DMS153 treated with DMSO at 0.1 percent for 48 hours (cell line): Measurements from ENCODE around the gene SYT1.

ENCODE experiments used
- DNase-seq: peaks from one replicate; lab custom pipeline; 2025; ENCODE audit not compliant: unreplicated experiment; lab: John Stamatoyannopoulos, UW

The SYT1 gene

DNA sequence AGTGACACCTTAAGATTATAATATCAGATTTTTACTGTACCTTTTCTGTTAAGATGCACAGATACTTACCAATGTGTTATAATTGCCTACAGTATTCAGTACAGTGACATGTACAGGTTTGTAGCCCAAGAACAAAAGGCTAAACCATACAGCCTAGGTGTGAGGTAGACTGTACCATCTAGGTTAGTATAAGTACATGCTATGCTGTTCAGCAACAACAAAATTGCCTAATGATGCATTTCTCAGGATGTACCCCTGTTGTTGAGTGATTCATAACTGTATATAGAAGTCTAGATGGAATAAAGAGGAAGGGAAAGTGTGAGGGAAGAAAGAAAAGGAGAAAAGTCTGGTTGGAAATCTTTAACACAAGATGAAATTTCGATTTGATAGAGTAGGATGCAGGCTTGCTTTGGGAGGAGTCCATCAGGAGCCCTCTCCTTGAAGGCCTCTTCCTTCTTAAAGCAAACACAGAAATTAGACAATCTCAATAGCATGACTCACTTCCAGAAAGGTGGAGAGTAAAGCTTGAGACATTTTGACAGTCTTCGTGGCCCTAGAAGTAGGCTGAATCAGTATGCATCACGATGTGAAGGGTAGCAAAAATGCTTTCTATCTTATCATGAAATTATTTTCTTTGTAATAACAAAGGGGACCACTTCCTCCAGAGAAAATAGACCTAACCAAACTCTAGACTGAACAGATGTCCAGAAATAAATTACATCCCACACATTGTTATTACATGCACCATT is 191.5 kb downstream of the SYT1 start:
- DNase-seq = no peak

DNA sequence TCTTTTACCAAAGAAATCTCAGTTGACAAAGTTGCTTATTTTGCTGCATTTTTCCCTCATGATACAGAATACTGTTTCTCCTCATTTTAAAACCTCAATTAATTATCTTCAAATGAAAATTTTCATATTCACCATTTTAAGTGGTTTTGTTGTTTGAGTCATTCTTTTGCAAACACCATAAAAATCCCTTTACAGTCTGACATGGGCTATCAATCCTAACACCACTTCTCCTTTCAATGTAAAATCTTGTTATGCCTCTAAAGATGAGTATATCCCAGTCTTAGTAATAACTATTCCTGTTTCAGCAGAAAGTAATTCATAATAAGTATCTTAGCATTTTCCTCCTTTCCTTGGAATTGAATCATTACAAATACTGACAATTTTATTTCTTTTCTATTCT is 192.2 kb downstream of the SYT1 start:
- DNase-seq = no peak

DNA sequence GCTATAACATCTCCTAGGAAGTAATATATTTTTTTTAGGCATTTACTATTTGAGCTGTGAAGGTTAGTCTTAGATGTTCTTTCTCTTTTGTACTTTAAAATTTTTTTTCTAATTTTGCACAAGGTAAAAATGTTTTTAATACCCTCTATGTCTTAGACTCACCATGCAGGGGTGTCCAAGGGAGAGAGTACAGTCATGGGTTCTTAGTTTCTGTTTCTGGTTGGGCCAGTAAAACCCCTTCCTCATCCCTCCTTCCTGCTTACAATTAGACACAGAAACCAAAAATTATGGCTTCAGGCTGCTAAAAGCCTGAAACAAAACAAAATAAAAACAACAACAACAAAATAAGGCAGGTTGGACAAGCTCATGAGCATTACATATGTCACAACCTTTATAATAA is 193.0 kb downstream of the SYT1 start:
- no peak for DNase-seq

DNA sequence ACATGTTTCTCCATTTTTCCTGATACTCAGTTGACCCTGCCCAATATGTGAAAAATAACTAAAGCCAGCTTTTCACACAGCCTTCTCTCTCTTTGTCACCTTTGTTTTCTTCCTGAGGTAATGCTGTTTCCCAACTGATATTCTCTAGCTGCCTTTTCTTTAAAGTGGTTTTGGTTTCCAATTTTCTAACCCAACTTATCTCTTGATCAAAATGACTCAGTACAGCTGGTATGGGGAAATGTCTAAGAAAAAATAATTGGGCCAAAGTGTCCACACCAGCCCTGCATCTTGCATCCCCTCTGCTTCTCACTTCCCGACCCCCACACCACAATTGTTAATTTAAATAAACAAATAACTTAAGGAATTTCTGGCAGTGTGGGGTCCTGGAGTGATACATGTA is 193.8 kb downstream of the SYT1 start:
- no peak for DNase-seq

DNA sequence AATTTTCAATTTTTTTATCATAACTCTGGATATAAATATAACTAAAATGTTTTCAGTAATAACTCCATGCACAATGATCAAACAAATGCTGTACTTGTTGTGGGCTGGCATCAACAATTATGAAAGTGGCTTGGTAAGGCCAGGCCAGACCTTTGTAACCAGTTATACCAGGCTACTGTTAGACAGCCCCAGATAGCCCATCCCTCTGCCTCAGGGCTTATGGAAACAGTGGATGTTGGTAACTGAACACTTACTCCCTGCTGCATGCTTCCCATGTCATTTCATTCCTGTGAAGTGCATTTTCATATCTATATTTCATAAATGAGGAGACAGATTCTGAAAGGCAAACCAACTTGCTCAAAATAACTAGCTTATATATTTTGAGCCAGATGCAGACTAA is 195.0 kb downstream of the SYT1 start:
- DNase-seq = no peak

DNA sequence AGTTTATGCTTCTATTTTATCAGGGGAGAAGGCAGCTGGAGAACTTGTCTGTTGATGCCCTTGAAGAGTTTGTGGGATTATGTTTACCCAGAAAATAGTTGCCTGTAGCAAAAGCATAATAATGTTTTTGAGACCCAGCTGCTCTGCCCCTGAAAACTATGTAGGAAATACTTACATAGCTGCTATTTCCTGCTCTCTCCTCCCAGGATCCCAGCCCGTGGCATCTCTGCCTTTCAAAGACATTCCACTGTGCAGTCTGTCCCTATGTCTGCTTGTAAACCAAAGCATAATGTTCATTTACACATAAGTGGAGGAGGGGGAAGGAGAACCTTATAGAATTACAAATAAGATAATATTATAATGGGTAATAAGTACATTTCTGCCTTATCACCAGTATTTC is 198.7 kb downstream of the SYT1 start:
- DNase-seq = no peak

DNA sequence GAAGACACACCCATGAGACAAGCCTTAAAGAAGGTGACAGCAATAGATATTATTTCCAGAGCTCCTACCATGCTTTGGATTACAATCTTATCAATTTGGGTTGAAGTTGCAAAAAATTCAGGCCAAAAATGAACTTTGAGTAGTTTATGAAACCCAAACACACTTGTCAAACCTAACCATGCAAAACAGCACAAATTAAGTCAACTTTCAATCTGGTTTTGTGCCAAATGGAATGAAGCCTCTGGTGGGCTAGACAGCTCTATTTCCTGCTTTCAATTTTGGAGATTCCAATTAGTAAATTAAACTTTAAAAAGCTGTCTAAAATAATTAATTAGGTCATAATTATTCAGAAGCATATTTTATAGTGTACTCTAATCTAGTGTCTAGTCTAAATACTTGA is 203.4 kb downstream of the SYT1 start:
- no peak for DNase-seq

DNA sequence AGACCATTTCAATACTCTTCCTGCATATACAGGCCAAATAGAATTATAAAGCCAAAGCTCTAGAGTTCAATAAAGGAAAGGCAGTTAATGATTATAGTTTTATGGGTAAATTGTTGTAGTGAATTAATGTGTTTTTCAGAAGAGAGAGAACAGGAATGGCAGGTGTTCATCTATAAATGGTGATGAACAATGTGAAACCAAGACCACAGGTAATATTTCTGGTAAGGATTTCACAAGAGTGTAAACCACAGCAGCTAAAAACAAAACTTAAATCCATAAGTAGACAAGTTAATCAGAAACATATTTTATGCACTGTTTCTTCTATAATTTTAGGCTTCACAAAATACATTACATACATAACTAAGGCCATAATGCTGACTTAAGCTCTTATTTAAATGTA is 204.4 kb downstream of the SYT1 start:
- no peak for DNase-seq

DNA sequence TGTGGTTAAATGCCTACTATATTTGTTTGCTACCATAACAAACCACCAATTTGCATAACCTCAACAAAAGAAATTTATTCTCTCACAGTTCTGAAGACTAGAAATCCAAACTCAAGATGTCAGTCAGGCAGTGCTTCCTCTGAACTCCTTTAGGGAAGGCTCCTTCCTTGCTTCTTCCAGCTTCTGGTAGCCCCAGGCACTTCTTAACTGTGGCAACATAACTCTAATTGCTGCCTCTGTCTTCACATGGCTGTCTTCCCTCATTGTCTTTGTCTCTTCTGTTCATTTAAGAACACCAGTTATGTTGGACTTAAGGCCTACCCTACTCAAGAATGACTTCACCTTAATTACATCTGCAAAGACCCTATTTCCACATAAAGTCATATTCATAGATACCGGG is 206.9 kb downstream of the SYT1 start:
- DNase-seq = no peak

DNA sequence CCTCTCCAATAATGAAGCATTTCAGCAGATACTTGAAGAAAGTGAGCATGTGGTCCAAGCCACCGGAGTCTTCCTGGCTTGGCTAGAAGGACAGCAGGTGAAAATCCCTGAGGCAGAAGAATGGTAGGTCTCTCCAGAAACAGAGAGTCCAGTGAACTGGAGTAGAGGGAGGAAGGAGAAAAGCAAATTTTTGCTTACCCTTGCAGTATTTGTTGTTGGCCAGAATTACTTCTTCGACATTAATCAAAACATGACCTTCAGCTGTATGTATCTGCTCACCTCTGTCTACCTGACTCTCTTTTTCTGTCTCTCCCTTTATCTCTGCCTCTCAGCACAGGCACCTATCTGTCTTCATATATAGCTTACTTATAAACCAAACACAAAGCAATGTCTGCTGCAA is 208.9 kb downstream of the SYT1 start:
- DNase-seq = no peak

DNA sequence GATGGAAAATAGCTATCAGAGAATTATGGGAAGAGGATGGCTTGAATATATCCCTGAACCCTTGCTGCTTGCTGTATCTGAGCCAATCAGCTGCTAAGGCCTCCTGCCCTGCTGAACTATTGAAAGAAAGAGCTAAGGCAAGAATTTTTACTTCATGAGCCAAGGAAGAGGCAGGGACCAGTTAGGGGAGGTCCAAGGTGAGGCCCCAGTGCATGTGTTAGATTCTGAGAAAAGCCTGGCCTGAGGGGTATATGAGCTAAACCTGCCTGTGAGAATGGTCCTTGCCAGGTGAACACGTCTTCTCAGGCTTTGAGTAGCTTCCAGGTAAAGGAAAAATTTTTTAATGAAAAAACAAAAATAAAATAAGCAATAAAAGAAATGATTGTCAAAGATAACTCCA is 218.0 kb downstream of the SYT1 start:
- no peak for DNase-seq

DNA sequence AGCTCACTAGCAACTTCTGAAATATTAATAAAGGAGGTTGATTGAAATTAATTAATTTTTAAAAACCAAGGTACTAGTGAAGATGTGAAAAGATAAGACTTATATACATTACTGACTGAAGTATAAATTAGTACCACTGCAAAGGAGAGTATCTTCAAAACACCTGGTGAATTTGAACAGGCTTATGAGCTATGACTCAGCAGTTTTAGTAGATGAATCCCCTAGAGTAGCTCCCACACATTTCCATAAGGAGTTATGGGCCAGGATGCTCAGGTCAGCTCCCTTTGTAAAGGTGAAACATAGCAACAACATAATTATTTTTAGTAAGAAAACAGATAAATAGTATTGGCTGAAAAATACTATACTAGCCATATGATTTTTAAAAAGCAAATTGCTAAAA is 218.6 kb downstream of the SYT1 start:
- peak; percentile 18 for DNase-seq

DNA sequence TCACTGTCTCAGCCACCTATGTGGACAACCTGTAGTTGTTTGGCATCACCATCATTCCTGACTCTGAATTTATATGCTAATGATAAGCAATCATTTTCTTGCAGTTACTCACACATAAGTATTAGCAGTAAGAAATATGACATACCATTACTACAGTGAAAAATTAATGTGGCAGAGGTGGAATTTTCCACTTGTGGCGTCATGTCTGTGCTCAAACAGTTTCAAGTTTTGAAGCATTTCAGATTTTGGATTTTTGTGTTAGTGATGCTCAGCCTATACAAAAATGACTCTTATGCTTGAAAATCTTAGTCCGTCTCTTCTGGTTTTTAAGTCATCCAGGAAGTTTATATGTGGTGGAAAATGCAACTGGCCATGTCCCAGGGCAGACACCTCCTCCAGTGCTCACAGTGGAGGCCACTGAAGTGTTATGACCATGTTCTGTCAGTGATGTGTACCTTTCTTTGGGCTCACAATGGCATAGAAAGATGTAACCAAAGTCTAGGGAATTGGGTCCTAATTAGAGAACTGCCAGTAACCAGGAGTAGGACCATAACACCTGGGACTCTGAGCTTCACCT is 220.6 kb downstream of the SYT1 start:
- DNase-seq = no peak

DNA sequence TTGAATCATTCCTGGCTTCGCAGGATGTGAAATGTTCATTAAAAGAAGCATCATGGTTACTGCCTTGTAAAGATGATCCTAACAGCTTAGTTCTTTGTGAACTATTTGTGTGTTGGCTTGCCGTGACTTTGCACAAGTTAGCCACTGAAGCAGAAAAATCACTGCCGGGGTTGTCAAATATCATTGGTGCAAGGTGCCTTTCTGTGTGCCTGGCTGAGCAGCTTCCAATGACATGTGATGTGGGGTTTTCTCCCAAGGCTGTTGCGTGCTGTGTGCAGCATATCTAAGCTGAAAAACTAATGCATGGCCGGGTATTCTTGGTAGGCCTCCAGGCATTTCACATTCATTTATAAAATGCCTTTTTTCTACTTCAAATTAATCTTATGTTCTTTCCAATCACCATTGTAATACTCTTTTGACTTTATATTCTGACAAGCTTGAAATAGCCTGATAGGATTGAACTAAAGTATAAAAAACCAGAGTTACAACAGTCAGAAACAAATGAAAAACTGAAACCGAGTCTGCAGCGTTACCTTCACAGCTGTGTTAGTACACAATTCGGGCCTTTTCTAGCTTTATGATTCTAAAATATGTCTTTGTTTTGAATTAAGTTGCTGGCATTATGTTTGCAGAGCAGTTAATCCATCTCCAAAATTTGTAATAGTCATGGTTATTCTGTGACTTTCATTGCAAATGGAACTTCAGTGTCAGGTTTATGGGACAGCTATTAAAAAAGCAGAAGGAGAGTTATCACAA is 222.1 kb downstream of the SYT1 start:
- no peak for DNase-seq

DNA sequence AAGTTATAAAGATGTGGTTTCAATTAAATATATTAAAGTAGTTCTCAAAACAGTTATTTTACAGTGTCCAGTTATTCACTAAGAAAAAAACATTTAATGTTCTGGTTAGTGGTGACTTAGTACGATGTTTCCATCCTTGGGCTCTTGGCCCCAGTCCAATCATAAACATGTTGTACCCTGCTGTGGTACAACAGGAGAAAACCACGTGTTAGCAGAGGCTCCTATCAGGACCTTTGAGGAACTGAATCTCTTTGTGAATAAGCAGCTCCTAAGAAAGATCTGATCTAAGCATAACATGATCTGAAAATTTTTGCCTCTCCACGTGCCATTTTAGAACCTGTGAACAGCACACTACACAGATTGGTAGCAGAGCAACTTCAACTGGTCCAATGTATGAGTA is 234.0 kb downstream of the SYT1 start:
- DNase-seq = no peak

DNA sequence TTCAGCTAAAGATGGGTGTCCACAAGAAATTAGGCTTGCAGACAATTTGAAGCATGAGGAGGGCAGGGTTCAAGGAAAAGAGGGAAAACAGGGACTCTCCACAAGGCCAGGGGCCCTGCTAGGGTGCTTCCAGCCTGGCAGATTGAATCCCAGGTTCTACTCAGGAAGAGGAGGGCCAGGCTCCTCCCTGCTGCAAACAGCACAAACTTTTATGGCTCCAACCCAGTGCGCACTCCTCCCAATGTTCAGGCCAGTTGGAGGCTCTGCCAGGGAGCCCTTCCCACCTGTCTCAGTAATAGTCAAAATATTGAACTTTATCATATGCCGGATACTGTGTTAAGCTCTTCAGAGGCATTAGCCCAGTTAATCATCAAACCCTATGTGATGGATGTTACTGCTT is 244.4 kb downstream of the SYT1 start:
- no peak for DNase-seq

DNA sequence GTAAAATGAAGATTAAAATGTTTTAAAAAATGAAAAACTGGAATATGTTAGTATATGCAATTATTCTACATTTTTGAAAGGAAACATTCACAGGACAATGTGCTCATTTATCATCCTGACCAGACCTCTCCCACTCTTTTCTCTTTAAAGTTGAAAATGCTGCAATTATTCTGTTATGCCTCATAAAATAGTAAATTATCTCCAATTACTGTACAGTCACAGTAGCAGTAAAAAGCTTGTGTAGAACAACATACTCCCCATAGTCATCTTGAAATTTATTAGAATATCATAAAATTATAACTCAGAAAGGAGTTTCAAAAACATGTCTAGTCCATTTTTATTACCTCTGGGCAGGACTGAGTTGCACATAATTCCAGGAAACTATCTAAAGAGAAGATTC is 250.3 kb downstream of the SYT1 start:
- no peak for DNase-seq

DNA sequence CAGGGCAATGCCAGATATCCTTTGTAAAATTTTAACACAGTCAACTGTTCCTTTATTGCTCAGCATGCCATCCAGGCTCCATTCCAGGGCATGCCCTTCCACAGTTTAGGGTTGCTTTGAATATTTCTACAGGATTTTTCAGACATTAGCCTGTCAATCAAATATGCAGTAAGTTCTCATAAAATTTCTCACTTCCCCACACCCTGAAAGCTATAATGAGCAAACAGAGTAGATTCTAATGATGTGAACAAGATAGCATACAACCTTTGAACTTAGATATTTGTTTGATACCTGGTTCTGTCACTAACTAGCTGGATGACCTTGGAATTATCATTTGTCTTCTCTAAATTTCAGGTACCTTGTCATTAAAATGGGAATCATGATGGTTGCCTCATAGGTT is 251.2 kb downstream of the SYT1 start:
- DNase-seq = no peak

DNA sequence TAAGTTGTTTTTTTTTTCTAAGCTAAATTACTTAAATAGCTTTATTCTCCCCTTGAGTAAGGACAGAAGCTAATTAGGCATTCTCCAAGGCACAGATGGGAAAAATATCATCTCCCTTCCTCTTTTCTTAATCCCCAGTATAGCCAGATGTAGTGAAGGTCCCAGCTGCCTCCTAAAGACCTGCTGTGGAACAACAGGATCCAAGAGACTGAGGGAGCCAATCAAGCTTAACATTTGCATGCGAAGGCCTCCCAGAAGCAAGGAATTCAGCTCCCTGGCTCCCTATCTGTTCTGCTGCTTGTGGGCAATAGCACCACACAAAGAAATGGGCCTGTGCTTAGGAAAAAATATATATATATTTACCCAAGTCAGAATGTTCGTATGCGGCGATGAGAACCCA is 255.2 kb downstream of the SYT1 start:
- no peak for DNase-seq

DNA sequence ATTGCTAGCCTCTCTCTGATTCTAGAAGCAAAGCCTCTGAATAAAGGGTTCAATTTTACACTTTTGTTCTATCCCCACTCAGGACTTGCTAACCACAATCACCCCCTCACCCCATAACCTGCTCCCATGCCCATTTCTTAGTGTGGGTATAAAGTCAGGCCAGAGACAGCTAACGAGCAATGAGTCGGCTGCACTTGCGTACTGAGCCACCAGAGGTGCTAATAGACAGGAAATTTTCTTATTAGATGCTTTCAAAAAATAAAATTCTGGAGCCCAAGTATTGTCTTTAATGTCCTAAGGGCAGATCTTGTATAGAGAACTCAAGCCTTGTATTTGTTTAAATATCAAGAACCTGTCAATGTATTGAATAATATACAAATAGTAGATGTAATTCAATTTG is 256.9 kb downstream of the SYT1 start:
- DNase-seq = no peak

DNA sequence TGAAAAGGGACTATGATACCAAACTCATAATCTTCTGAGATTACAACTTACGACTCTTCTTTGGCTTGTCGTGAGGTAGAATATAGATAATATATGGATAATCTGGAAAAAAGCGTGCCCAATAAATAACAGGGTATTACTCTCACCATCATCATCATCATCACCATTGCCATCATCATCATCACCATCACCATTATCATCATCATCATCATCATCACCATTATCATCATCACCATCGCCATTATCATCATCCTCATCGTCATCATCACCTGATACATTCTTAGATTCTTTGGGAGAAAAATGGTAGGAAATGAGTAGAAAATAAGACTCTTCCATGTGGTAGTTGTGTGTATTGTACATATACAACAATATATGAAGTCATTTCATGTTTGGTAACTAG is 259.8 kb downstream of the SYT1 start:
- no peak for DNase-seq

DNA sequence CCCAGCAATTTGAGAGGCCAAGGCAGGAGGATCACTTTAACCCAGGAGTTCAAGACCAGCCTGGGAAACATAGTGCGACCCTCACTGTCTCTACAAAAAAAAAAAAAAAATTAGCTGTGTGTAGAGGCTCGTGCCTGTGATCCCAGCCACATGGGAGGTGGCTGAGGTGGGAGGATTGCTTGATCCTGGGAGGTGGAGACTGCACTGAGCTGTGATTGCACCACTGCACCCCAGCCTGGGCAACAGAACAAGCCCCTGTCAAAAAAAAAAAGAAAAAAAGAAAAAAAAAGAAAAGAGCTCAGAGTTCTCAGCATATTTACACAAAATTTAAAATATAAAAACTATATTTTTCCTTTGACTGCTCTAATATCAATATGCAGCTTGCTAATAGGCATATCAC is 260.8 kb downstream of the SYT1 start:
- no peak for DNase-seq
